ENCODE data around the gene MSRB3. TPM values are rescaled to one million over a fixed set of nuclear protein-coding genes. Genes with fewer than 3 reads are reported as not detected.
"Not testable (repeated sequence)": the region's sequence is repeated elsewhere in the genome, so short reads cannot be mapped to it uniquely, and the experiment has no call there.

MSRB3 gene
- total RNA-seq, 1 experiment from 2014 or later: 40.6 TPM

- 0 out of 2 replicates have a peak, but pooled peaks cover 2% of the 10 kb centered on the region for H3K36me3 ChIP-seq
- H3K4me3 ChIP-seq: no peak overlapping the region
- no peaks in the 10 kb centered on the region for H3K27me3 ChIP-seq
- no peaks in the 10 kb centered on the region for H3K9me3 ChIP-seq
- no peak for DNase-seq
Observed at GRCh38 chr12:65308601-65309071, 30.2 kb downstream of the MSRB3 start.

- no peak overlapping the region for H3K4me3 ChIP-seq
- no peak for DNase-seq
- H3K9me3 ChIP-seq: no peaks in the 10 kb centered on the region
- H3K36me3 ChIP-seq: 0 out of 2 replicates have a peak, but pooled peaks cover 2% of the 10 kb centered on the region
- H3K27me3 ChIP-seq: no peaks in the 10 kb centered on the region
Observed at GRCh38 chr12:65311260-65311659, 32.8 kb downstream of the MSRB3 start.

- Histone ChIP-seq H3K36me3 (0 out of 2 replicates have a peak, but pooled peaks cover under 1% of the 10 kb centered on the region), H3K4me3 (no peak overlapping the region), H3K27me3 (no peaks in the 10 kb centered on the region), H3K9me3 (no peaks in the 10 kb centered on the region)
- no peak for DNase-seq
Observed at GRCh38 chr12:65313719-65314317, 35.3 kb downstream of the MSRB3 start.

- not testable (repeated sequence) for H3K9me3 ChIP-seq, H3K36me3 ChIP-seq, DNase-seq, H3K27me3 ChIP-seq, H3K4me3 ChIP-seq
Observed at GRCh38 chr12:65315238-65315637, 36.8 kb downstream of the MSRB3 start.

- Histone ChIP-seq H3K9me3 (no peaks in the 10 kb centered on the region), H3K36me3 (no peaks in the 10 kb centered on the region), H3K4me3 (no peak overlapping the region), H3K27me3 (no peaks in the 10 kb centered on the region)
- DNase-seq: no peak
Observed at GRCh38 chr12:65318186-65318685, 39.8 kb downstream of the MSRB3 start.

- Histone ChIP-seq H3K9me3 (no peaks in the 10 kb centered on the region), H3K36me3 (no peaks in the 10 kb centered on the region), H3K27me3 (no peaks in the 10 kb centered on the region), H3K4me3 (no peak overlapping the region)
- no peak for DNase-seq
Observed at GRCh38 chr12:65319688-65320200, 41.3 kb downstream of the MSRB3 start.

GRCh38 chr12:65323070-65323469 lies 44.6 kb downstream of the MSRB3 start:
- H3K4me3 ChIP-seq: no peak overlapping the region
- no peak for DNase-seq
- no peaks in the 10 kb centered on the region for H3K36me3 ChIP-seq
- no peaks in the 10 kb centered on the region for H3K27me3 ChIP-seq
- no peaks in the 10 kb centered on the region for H3K9me3 ChIP-seq

GRCh38 chr12:65324056-65324455 lies 45.6 kb downstream of the MSRB3 start:
- Histone ChIP-seq H3K27me3 (no peaks in the 10 kb centered on the region), H3K36me3 (peaks cover 6% of the 10 kb centered on the region; the same call in 1 of the 2 replicates), H3K9me3 (no peaks in the 10 kb centered on the region), H3K4me3 (no peak overlapping the region)
- DNase-seq: no peak

- H3K4me3 ChIP-seq: no peak overlapping the region
- no peaks in the 10 kb centered on the region for H3K9me3 ChIP-seq
- H3K27me3 ChIP-seq: no peaks in the 10 kb centered on the region
- DNase-seq: no peak
- peaks cover 8% of the 10 kb centered on the region; the same call in 1 of the 2 replicates for H3K36me3 ChIP-seq
Observed at GRCh38 chr12:65324551-65324950, 46.1 kb downstream of the MSRB3 start.

GRCh38 chr12:65325183-65325582 lies 46.7 kb downstream of the MSRB3 start:
- H3K36me3 ChIP-seq: peaks cover 8% of the 10 kb centered on the region; the same call in 1 of the 2 replicates

GRCh38 chr12:65326616-65327015 lies 48.1 kb downstream of the MSRB3 start:
- peaks cover 8% of the 10 kb centered on the region; the same call in 1 of the 2 replicates for H3K36me3 ChIP-seq
- no peak overlapping the region for H3K4me3 ChIP-seq
- no peak for DNase-seq
- no peaks in the 10 kb centered on the region for H3K27me3 ChIP-seq
- no peaks in the 10 kb centered on the region for H3K9me3 ChIP-seq

More at GRCh38 chr12:65325183-65325582, 46.7 kb downstream of the MSRB3 start:
- H3K4me3 ChIP-seq: no peak overlapping the region
- no peaks in the 10 kb centered on the region for H3K27me3 ChIP-seq
- H3K9me3 ChIP-seq: no peaks in the 10 kb centered on the region
- no peak for DNase-seq

GRCh38 chr12:65327207-65328076 lies 49.0 kb downstream of the MSRB3 start:
- peak; percentile 22 for DNase-seq
- no peak overlapping the region for H3K4me3 ChIP-seq
- no peaks in the 10 kb centered on the region for H3K27me3 ChIP-seq
- H3K36me3 ChIP-seq: peaks cover 8% of the 10 kb centered on the region; the same call in 1 of the 2 replicates
- no peaks in the 10 kb centered on the region for H3K9me3 ChIP-seq

- H3K36me3 ChIP-seq: peaks cover 8% of the 10 kb centered on the region; the same call in 1 of the 2 replicates
- H3K4me3 ChIP-seq: no peak overlapping the region
- H3K27me3 ChIP-seq: no peaks in the 10 kb centered on the region
- no peaks in the 10 kb centered on the region for H3K9me3 ChIP-seq
- no peak for DNase-seq
Observed at GRCh38 chr12:65329721-65330120, 51.2 kb downstream of the MSRB3 start.

GRCh38 chr12:65330331-65330730 lies 51.8 kb downstream of the MSRB3 start:
- no peak overlapping the region for H3K4me3 ChIP-seq
- no peaks in the 10 kb centered on the region for H3K9me3 ChIP-seq
- H3K27me3 ChIP-seq: no peaks in the 10 kb centered on the region
- no peak for DNase-seq
- H3K36me3 ChIP-seq: peaks cover 8% of the 10 kb centered on the region; the same call in 1 of the 2 replicates

GRCh38 chr12:65331456-65331855 lies 53.0 kb downstream of the MSRB3 start:
- Histone ChIP-seq H3K27me3 (no peaks in the 10 kb centered on the region), H3K4me3 (no peak overlapping the region), H3K36me3 (peaks cover 8% of the 10 kb centered on the region; the same call in 1 of the 2 replicates), H3K9me3 (no peaks in the 10 kb centered on the region)
- no peak for DNase-seq

- H3K4me3 ChIP-seq: no peak overlapping the region
Observed at GRCh38 chr12:65333649-65334048, 55.2 kb downstream of the MSRB3 start.

GRCh38 chr12:65334521-65334920 lies 56.0 kb downstream of the MSRB3 start:
- no peaks in the 10 kb centered on the region for H3K27me3 ChIP-seq
- H3K36me3 ChIP-seq: no peaks in the 10 kb centered on the region
- no peak for DNase-seq

More at GRCh38 chr12:65333649-65334048, 55.2 kb downstream of the MSRB3 start:
- no peak for DNase-seq
- no peaks in the 10 kb centered on the region for H3K27me3 ChIP-seq
- H3K36me3 ChIP-seq: peaks cover 5% of the 10 kb centered on the region; the same call in 1 of the 2 replicates
- no peaks in the 10 kb centered on the region for H3K9me3 ChIP-seq

More at GRCh38 chr12:65334521-65334920, 56.0 kb downstream of the MSRB3 start:
- Histone ChIP-seq H3K4me3 (no peak overlapping the region), H3K9me3 (no peaks in the 10 kb centered on the region)

Data from MG63 (cell line).